Hindlimb muscle (tissue), 1 donor: ENCODE data around the gene CFAP20DC. TPM values are rescaled to one million over a fixed set of nuclear protein-coding genes. Genes with fewer than 3 reads are reported as not detected.
"Not testable (repeated sequence)": the region's sequence is repeated elsewhere in the genome, so short reads cannot be mapped to it uniquely, and the experiment has no call there.

Source experiments
- DNase-seq: peaks from one replicate; pipeline ENCODE4 v3.0.0-alpha.2; 2013
- polyA plus RNA-seq: library from polyadenylated mRNA; unstranded; fragments of 120-200 nt; gene quantifications from one replicate; pipeline ENCODE4 v1.2.1, GENCODE V29; 2013; ENCODE audit not compliant: insufficient read length

CFAP20DC gene
- polyA plus RNA-seq, 1 donor: 1.2 TPM

- no peak for DNase-seq
These were observed 183.7 kb downstream of the CFAP20DC start for GRCh38 chr3:58866079-58866478.

GRCh38 chr3:58864480-58864879 is 185.3 kb downstream of the CFAP20DC start:
- no peak for DNase-seq

GRCh38 chr3:58863206-58863605 is 186.6 kb downstream of the CFAP20DC start:
- no peak for DNase-seq

- no peak for DNase-seq
These were observed 188.3 kb downstream of the CFAP20DC start for GRCh38 chr3:58861551-58861950.

GRCh38 chr3:58858126-58858525 is 191.7 kb downstream of the CFAP20DC start:
- DNase-seq: no peak

- no peak for DNase-seq
These were observed 192.4 kb downstream of the CFAP20DC start for GRCh38 chr3:58857402-58857801.

GRCh38 chr3:58848826-58849225 is 201.0 kb downstream of the CFAP20DC start:
- DNase-seq: no peak

GRCh38 chr3:58842050-58842747 is 207.6 kb downstream of the CFAP20DC start:
- DNase-seq: not testable (repeated sequence)

- no peak for DNase-seq
These were observed 208.9 kb downstream of the CFAP20DC start for GRCh38 chr3:58840949-58841348.

- no peak for DNase-seq
These were observed 209.9 kb downstream of the CFAP20DC start for GRCh38 chr3:58839964-58840363.

GRCh38 chr3:58839187-58839586 is 210.6 kb downstream of the CFAP20DC start:
- no peak for DNase-seq

GRCh38 chr3:58837856-58838255 is 212.0 kb downstream of the CFAP20DC start:
- no peak for DNase-seq

- no peak for DNase-seq
These were observed 212.5 kb downstream of the CFAP20DC start for GRCh38 chr3:58837141-58837843.

- no peak for DNase-seq
These were observed 214.7 kb downstream of the CFAP20DC start for GRCh38 chr3:58835086-58835485.

GRCh38 chr3:58833491-58833890 is 216.3 kb downstream of the CFAP20DC start:
- no peak for DNase-seq

GRCh38 chr3:58829321-58830000 is 220.4 kb downstream of the CFAP20DC start:
- no peak for DNase-seq

- no peak for DNase-seq
These were observed 225.0 kb downstream of the CFAP20DC start for GRCh38 chr3:58824777-58825176.

GRCh38 chr3:58824285-58824684 is 225.5 kb downstream of the CFAP20DC start:
- DNase-seq: peak; percentile 68

- DNase-seq: not testable (repeated sequence)
These were observed 243.1 kb downstream of the CFAP20DC start for GRCh38 chr3:58806551-58807244.

GRCh38 chr3:58804914-58805313 is 244.9 kb downstream of the CFAP20DC start:
- DNase-seq: no peak

GRCh38 chr3:58801541-58801940 is 248.3 kb downstream of the CFAP20DC start:
- no peak for DNase-seq

- no peak for DNase-seq
These were observed 248.9 kb downstream of the CFAP20DC start for GRCh38 chr3:58800940-58801339.

GRCh38 chr3:58800032-58800431 is 249.8 kb downstream of the CFAP20DC start:
- no peak for DNase-seq
